ENCODE data around the gene ZNF784.
A peak's percentile ranks its signal among the peaks of the same experiment; 100 is the strongest.
"Not testable (repeated sequence)": the region's sequence is repeated elsewhere in the genome, so short reads cannot be mapped to it uniquely, and the experiment has no call there.

ZNF784 gene

DNA sequence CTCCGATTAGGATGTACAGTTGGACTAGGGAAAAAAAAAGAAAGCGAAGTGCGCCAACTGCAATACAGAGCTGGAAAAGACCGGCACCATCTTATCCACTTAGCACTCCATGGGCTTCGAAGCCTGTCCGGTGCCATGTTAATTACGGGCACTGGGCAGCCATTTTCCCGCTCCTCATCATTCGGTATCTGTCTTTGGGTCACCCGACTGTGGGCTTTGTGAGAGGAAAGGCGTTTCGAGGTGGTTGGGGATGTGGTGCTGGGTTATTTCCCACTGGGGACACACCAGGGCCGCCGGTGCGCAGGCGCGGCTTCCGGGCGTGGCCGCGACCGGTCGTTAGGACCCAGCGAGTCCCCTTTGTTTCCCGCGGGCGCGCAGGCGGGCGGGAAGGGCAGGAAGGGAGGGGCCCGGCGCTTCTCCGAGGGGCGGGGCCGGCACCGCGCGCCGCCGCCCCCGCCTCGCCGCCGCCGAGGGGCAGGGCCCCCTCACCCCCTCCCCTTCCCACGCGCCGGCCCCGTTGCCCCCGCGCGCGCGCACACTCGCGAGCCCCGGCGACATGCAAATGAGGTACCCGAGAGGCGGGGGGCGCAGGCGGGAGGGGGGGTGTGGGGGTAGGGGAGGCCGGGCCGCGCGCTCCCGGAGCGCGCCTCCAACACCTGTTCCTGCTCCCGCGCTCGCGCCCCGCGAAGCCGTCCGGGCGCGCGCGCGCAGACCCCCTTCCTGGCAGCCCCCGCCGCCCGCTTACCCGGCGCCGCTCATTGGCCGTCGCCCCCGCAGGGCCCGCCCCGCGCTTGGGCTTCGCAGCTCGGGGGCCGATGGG lies 24.3 kb downstream of the ZNF784 start, which contains the start of gene ZNF524:
ZNF524 (plus strand) TSS at position 447 of the 820 bp plus-strand sequence. CDS start 1,825 bp downstream, outside the sequence.
- no peak for FAIRE-seq

DNA sequence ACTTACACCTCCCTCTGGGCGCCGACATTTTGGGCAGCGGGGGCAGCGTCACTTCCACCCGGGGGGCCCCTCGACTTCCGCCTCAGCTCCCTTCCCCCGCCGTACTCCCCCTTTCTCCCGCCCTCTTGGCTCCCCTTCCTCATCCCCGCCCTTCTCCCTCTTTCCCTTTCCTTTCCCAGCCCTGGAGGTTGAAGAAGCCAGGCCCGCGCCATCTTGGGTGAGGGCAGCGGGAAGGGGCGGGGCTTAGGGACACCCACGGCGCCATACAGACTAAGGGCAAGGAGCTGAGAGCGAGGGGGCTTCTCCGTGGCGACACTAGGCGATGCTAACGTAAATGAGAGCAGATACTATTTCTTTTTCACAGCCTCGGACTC lies 24.9 kb downstream of the ZNF784 start, which contains the start of gene FIZ1:
FIZ1 (minus strand) TSS at position 50 of the 374 bp plus-strand sequence. CDS start 1,652 bp downstream, outside the sequence.
- FAIRE-seq: peak; percentile 97

DNA sequence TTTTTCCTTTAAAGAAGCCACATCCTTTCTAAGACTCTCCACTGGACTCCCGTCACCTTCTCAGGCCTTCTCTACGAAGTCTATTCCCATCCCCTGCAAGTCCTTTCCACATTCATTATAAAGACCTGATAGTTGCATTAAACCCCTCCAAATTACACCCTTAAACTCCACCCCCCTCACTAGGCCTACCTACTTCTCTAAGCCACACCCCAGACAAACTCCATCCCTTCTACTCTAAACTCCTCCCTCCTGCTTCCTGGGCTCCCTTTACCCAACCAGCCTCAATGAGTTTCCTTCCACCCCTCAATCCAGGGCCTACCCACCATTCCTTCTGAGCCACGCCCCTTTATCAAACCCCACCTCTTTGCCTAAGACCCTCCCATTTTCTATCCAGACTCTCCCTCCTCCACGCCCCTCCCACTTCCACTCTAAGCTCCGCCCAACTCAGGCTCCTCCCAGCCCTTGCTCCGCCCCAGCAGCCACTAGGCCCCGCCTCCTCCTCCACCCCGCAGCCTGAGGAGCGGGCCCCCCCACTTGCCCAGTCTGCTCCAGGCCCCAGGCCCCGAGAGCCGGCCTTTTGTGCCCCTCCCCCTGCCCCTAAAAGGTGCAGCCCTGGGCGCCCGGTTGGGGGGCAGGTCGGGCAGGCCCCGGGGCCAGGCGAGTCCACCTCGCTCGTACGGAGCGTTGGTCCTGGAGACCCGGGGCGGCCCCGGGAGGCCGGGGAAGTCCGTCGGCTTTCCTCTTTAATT lies 25.5 kb downstream of the ZNF784 start:
- peak; percentile 98 for FAIRE-seq

DNA sequence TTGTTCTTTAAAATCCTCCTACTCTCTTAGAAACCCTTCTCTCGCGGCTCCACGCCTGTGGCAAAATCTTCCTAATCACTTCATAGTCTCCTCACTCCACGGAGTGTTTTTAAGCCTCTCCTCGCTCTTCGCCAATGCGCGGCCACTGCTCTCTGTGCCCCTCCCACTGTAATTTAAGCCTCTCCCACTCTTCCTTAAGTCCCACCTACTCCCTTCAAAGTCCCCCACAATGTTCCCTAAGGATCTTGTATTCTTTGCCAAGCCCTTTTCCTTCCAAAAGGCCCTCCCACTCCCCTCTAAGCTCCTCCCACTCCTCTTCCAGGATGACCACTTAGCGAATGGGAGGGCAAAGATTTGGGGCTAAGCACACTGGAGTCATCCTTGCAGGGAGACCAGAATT lies 26.3 kb downstream of the ZNF784 start:
- no peak for FAIRE-seq

DNA sequence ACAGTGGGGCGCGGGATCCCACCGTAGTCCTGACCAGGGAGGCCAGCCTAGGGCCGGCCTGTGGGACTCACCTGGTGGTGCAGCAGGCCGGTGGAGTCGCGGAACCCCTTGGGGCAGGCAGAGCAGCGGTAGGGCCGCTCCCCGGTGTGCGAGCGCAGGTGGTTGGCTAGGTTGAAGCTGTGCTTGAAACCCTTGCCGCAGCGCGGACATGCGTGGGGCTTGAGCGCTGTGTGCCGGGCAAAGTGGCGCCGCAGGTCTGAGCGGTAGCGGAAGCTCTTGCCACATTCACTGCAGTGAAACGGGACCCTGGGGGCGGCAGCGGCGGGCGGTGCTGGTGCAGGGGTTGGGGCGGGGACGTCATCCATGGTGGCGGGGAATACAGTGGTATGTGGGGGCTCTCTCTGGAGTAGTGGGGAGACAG lies 26.9 kb downstream of the ZNF784 start:
- FAIRE-seq: no peak

DNA sequence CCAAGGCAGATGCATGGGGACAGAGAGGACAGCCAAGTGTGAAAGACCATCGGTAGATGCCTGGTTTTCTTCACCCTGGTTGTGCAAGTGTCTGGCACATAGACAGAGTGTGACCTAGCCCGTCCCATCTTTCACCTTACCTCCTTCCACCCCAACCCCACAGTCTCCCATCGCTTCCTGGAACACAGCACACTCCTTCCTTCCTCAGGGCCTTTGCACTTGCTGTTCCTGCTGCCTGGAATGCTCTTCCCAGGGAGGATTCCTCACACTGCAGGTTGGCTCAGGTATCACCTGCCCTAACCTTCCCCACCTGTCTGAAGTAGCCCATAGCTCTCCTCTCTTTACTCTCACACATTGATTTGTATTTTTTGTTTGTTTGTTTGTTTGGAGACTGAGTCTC lies 28.1 kb downstream of the ZNF784 start:
- FAIRE-seq: no peak

DNA sequence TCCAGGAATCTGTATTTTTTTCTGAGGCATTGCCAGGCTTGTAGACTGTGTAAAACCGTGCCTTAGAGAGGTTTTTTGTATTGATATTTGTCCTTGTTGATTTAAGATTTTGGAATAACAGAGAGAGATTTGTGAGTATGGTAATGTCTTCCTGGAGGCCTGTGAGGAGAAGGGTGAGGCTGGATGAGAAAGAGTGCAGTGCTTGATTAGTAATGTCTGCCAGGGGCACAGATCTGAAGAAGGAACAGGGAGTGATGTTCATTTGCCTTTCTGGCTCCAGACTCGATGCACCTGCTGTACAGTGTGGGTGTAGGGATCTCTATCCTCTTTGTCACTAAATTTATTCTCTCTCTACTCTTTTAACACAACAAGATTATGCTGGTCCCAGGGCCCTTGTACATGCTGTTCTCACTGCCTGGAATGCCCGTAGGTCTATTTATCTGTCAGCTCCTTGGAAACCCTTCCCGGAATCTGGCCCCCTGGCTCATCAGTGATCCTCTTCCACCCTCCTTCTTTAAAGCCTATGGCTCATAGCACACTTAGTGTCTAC lies 29.3 kb downstream of the ZNF784 start:
- FAIRE-seq: no peak

DNA sequence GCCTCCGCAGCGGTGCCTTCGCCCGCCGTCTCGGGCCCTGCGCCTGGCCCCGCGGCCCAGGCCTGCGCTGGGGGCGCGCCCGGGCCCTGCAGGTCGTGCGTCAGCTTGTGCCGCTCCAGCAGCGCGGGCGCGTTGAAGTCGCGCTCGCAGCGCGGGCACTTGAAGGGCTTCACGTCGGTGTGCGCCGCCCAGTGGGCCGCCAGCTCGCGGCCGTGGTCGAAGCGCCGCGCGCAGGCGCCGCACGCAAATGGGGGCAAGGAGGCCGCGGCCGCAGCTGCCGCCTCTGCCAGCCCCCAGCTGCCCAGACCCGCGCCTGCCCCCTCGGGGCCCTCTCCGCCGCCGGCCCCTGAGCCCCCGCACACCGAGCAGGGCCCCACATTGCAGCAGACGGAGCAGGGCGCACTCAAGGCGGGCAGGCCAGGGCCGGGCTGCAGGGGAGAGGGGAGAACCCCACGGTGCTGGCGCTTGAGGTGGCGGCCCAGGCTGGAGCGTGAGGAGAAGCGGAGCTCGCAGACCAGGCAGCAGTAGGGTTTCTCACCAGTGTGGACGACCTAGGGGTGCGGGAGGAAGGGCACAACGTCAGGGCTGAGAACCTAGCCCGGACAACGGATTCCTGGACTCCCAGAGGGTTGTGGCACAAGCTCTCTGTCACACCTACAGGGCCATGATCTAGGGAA lies 31.1 kb downstream of the ZNF784 start:
- FAIRE-seq: no peak

DNA sequence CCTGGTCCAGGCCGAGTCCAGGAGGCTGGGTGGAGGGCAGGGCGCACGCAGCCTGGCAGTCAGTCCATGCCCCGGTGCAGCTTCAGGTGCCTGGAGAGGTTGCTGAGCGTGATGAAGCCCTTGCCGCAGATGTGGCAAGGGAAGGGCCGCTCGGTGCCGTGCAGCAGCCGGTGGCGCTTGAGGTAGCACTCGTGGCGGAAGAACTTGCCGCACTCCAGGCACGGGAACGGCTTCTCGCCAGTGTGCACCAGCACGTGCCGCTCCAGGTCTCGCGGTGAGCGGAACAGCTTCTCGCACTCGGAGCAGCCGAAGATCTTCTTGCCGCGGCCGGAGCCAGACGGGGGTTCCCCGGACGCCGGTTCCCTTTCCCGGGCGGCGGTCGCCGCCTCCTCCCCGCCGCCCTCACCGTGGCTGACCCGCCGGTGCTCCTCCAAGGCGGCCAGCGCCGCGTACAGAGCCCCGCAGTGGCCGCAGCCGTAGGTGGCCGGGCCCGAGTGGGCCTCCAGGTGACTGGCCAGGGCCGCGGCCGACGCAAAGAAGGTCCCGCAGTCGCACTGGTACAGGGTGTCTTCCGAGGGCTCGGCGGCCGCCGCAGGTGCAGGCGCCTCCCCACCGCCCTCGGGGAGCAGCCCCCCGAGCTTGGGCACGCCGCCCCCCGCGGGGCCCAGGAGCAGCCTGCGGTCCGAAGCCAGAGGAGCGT lies 31.8 kb downstream of the ZNF784 start:
- no peak for FAIRE-seq

DNA sequence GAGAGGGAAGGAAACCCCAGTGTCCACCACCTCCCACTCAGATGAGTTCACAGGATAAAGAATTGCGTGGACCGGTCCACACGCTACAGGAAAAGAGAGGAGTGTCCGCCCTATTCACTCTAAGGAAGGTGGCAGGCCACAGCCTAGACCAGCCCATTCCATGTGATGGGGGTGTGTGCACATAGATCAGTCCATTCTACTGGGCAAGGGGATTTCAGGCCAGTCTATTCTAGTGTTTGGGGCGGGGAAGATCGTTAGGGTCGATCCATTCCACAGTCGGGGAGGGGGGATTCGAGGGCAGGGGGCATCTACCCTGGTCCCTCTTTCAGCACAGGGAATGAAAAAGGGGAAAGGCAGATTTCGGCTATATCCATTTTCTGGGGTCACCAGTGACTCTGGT lies 32.8 kb downstream of the ZNF784 start:
- no peak for FAIRE-seq

DNA sequence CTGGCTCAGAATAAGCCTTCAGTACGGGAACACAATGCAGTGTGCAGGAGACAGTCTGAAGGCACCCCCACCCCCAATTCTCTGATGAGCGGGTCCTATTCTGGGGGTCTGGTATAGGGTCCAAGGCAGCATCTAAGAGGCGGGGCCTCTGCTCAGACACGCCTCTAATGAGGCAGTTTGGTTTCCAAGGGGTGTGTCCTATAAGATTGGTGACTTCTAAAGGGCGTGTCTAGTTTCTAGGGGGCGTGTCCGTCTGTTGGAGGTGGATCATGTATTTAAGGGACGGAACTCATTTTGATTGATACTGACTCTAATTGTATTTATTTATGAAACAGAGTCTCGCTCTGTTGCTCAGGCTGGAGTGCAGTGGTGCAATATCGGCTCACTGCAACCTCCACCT lies 33.7 kb downstream of the ZNF784 start:
- no peak for FAIRE-seq

DNA sequence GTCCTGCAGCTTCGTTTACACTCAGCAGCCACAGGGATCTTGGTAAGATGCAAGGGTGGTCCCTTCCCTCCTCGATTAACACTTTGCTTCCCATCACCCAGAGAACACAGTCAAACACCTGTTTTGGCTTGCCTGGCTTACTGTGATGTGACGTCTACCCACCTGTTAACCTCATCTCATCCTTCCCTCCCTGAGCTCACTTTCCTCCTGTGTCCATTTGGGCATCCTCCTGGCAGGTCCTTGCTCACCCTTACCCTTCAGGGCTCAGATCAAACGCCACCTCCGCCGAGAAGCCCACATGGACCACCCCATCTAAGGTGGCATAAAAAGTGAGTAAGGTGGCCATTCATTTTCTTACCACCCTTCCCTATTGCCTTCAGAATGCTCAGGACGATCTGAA lies 34.3 kb downstream of the ZNF784 start:
- FAIRE-seq: no peak

DNA sequence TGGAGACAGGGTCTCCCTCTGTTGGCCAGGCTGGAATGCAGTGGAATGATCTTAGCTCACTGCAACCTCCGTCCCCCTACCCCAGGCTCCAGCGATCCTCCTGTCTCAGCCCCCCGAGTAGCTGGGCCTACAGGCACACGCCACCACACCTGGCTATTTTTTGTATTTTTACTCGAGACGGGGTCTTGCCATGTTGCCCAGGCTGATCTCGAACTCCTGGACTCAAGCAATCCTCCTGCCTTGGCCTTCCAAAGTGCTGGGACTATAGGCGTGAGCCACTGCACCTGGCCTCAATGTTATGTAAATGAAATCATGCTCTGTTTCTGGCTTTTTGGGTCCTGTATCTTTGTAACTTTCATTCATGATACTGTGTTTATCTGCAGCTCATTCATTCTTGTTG lies 35.6 kb downstream of the ZNF784 start:
- no peak for FAIRE-seq

DNA sequence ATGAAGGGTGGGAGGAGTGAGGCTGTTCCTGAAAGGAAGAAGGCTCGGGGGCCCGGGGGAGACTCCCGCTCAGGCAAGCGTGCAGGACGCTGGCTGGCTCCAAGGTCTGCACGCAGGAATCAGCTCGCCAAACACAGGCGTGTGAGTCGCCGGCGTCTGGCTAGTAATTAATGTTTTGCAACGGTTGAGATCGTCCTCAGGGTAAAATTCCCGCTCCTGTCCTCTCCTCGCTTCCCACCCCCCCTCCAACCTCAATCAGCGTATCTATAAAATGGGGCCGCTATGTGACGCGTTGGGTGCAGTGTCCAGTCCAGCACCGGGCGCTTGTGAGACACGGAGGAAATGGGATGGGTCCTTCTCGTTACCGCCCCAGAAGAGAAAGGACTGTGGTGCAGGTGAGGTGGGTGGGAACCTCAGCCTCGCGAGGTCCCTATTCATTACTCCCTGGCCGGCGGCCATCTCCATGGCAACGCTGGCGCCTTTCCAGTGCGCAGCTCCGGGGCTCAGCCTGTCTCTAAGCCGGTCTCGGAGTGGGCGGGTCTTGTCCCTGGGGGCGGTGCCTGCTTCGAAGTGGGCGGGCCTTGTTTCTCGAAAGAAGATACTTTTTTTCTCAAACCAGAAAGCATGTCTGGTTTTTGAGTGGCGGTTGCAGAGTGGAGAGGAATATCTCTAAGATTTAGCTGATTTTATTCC lies 37.2 kb downstream of the ZNF784 start:
- FAIRE-seq: peak; percentile 80

DNA sequence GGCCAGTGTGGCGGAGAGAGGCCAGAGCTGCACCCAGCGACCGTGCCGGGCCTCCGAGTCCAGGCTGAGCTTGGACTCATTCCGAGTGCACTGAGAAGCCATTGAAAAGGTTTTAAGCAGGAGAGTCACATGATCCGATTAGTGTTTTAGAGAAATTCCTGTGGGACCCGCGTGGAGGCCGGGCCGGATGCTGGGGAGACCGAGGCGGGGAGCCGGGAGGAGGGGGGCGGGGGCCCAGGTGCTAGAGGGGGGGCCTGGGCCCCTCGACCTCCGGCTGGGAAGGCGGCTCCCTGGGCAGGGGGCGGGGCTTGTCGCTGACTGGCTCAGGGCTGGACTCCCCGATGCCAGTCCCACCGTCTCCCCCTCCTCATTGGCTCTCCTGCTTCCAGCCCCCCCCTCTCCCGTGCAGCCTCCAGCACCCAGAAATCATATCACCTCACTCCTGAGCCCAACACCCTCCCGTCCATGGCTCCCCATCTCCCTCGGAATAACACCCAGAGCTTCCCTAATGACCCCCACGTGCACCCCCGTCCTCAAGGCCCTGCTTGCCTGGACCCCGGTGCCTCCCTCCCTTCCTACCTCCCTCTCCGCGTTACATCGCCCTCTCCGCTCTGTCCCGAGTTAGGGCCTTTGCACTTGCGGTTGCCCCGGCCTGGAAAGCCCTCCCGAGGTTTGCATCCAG lies 38.6 kb downstream of the ZNF784 start:
- no peak for FAIRE-seq

DNA sequence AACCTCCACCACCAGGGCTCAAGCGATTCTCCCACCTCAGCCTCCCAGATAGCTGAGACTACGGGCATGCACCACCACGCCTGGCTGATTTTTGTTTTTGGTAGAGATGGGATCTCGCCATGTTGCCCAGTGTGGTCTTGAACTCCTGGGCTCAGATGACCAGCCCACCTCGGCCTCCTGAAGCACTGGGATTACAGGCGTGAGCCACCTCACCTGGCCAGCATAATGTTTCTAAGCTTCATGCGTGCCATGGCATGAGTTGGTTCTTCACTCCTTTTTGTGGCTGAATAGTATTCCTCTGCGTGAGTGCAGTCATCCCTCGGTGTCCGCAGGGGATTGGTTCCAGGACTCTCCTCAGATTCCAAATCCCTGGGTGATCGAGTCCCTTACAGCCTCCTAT lies 39.5 kb downstream of the ZNF784 start:
- no peak for FAIRE-seq

DNA sequence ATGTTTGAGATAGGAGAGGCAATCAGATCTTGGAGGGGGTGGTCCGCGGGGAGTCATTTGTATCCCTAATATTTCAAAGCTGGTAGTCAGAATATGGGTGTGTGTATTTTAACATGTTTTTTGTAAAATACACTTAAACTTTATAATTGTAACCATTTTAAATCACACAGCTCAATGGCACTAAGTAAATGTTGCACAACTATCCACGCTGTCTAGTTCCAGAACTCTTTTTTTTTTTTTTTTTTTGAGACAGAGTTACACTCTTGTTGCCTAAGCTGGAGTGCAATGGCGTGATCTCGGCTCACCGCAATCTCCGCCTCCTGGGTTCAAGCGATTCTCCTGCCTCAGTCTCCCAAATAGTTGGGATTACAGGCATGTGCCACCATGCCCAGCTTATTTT lies 40.5 kb downstream of the ZNF784 start:
- FAIRE-seq: not testable (repeated sequence)

DNA sequence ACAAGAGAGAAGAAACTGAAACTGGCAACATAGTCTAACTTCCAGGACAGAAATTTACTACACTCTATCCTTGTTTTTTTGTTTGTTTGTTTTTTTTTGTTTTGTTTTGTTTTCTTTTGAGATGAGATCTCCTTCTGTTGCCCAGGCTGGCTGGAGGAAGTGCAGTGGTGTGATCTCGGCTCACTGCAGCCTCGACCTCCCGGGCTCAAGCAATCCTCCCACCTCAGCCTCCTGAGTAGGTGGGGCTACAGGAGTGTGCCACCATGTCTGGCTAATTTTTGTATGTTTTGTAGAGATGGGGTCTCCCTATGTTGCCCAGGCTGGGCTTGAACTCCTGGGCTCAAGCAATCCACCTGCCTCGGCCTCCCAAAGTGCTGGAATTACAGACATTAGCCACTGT lies 42.1 kb downstream of the ZNF784 start:
- not testable (repeated sequence) for FAIRE-seq

DNA sequence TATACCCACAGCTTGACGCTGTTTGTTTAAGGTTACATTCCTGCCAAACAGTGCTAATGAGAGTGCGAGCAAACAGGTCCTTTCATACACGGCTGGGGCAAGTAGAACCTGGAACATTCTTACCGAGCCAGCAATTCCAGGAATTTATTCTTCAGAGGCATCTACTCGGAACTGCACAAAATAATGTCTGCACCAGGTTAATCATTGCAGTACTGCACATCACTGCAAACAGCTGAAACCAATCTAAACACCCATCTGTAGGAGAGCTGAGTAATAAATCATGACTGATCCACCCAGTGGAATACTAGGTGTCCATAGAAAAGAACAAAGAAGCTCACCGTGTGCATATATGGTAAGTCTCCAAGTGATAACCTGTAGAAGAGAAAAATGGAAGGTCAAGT lies 42.5 kb downstream of the ZNF784 start:
- no peak for FAIRE-seq

DNA sequence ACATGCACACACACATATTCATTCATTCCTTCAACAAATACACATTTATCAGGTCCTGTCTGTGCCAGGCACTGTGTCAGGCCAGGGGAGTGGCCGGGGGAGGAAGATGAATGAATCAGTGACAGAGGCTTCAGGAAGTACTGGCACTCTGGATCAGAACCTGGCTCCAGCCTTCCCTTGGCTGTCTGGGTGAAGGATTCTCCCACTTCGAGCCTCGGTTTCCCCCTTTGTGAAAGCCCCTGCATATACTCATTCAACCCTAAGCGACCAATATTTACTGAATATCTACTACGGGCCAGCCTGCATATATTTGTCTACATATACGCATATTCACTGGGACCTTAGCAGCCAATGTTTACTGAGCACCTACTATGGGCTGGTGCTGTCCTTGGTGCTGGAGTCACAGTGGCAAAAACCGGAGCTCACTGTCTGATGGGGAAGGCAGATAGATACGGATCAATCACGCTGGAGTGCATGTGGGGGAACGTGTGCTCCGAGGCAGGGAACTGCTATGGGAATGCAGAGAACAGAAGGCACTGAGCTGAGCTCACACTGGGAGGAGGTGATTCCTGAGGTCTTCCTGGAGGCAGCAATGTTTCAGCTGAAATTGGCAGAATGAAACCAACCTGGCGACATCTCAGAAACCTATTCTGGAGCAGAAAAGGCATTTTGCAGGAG lies 43.1 kb downstream of the ZNF784 start:
- FAIRE-seq: no peak
